Inflammatory macrophage treated with lipopolysaccharide for 4 hours (primary cell): Measurements from ENCODE around the gene DGCR2.
A peak's percentile ranks its signal among the peaks of the same experiment; 100 is the strongest.

Source experiments
- DNase-seq: peaks from one replicate; pipeline ENCODE4 v3.0.0-alpha.2; 2020

The DGCR2 gene

DNA sequence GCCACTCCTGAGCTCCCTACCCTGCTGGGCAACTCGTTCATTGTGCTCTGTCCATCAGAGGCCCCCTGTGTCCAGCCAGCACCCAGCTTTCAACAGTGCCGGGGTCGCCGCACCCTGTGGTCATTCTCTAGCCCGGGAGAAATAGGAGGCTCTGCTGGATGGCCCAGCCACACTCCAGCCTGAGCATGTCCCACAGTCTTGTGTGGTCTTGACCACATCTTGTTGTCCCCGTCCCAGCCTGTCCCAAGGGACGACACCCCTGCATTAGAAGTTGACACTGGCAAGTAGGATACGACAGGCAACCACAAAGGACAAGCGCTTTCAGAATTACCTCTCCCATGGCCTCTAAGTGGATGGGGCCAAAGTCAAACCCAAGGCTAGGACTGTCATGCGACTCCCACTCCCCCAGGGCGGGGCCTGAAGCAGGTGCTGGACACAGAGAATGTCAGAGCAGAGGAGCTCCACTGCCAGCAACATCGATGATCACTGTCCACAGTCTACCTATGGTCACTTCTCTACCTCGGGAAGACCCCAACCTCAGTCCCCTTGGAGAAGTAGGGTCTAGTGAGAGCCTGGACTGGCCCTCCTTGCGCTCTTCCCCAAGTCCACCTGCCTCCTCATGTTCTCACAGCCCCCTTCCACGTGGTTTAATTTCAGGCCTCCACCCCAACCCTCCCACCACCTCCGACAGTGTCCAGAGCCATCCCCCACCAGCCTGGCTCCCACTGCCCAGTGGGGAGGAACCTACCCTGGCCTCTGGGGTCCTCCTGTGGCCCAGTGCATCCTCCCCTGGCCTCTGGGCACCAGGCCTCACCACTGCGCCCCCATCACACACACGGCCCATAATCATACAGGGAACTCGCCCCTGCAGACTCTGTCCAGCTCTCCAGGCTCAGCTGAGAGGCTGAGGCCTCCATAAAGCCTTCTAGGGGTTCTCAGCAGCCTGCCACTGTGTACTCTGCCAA is 4.4 kb upstream of the DGCR2 start:
- DNase-seq, result no peak

DNA sequence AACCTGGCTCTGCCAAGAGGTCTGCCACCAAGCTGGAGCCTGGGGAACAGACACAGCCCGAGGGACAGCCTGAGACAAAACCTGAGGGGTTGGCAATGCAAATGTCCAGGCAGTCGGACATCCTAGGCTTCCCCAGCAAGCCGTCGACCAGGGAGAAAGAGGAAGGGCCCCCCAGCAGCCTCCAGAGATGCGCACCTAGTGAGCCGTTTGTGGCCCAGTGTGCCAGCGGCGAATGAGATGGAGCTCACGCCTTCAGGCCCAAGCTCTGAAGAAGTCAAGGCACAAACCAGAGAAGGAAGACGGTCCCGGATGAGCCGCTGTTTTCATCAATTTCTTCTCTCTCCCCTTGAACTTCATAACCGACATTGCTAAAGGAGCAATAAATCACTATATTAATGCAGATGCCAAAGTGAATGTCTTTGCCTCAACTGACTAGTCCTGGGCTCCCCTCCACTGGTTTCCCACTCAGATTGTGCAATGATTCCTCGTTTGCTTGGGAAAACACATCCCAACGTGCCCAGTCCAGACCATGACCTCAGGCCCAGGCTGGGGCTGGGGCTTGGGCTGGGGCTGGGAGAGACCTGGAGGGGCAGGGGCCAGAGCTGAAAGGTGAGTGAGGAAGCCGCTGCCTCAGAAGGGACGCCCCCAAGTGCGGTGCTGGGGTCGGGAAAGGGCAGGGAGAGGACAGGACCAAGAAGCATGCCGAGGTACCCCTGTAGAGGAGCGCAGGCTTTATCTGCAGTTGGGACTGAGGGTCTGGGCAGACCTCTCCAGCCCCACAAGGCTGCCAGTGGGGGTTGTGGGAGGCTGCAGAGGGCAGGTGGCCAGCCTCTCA is 3.5 kb upstream of the DGCR2 start:
- no peak for DNase-seq

GRCh38 chr22:19125011-19125410 is 2.8 kb upstream of the DGCR2 start:
- DNase-seq, result no peak

GRCh38 chr22:19124377-19124776 is 2.2 kb upstream of the DGCR2 start:
- no peak for DNase-seq

DNA sequence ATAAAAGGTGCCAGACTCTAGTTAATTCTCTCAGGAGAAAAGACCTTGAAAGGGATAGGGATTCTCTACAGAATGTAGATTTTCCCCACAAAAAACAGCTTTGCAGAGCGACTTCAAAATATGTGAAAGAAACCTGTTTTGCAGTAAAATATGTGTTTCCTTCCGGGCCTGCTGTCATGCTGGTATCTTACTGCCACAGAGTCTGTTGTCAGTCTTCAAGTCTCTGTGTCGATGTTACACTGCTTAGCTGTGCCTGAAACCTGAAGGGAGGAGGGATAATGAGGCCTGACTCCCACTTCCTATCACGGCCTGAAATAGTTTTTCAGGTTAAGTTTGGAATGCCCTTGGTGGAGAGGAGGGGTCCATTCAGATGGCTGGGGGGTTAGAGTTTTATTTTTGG is 1.7 kb upstream of the DGCR2 start:
- DNase-seq, result no peak

DNA sequence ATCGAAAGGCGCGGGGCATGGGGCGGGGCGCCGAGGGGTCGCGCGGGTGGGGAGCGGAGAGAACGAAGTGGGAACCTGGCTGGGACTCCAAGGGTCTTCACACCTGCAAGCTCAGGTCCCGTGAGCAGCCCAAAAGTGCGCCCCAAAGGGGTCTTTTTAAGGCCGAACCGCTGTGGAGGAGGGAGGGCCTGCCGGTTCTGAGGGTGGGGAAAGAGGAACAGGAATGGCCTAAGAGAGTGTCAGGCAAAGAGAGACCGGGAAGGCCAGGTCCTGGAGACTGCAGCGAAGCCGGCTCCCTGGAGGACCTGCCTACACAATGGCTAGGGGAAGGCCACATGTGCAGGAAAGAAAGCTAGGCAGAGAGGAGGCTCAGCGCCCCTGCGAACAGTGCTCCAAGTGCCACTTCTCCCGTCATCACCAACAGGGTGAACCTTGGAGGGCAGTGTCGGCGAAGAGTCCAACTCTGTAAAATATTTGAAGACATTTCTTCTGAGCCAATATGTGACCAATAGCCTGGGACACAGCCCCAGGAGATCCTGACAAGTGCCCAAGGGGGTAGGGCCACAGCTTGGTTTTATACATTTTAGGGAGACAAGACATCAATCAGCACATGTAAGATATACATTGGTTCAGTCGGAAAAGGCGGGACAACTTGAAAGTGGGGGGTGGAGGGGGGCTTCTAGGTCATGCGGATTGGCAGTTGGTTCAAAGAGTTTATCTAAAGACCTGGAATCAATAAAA is 710 bp upstream of the DGCR2 start:
- DNase-seq, result peak; percentile 35

- DNase-seq, result peak; percentile 59
Measured at GRCh38 chr22:19121631-19122142, 525 bp downstream of the DGCR2 start.

- no peak for DNase-seq
Measured at GRCh38 chr22:19120829-19121630, 1.2 kb downstream of the DGCR2 start.

DNA sequence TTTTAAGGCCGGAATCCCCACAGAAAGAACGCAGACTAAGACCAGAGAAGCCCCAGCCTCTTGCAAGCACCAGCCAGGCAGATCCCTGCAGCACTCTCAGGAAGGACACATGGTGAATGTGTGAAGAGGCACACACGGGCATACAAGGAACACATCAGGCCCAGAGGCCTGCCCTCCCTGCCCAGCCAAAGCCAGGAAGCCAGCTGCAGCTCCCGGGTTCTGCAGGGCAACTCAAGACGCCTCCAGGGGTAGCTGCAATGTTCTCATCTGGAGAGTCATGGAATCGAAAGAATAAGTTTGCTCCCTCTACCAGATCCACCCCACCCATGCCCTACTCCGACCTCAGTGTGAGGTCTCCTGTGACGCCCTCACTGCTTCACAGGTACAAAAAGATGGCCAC is 2.3 kb downstream of the DGCR2 start:
- no peak for DNase-seq

GRCh38 chr22:19118329-19118880 is 3.8 kb downstream of the DGCR2 start:
- no peak for DNase-seq

- no peak for DNase-seq
Measured at GRCh38 chr22:19117111-19117512, 5.1 kb downstream of the DGCR2 start.

DNA sequence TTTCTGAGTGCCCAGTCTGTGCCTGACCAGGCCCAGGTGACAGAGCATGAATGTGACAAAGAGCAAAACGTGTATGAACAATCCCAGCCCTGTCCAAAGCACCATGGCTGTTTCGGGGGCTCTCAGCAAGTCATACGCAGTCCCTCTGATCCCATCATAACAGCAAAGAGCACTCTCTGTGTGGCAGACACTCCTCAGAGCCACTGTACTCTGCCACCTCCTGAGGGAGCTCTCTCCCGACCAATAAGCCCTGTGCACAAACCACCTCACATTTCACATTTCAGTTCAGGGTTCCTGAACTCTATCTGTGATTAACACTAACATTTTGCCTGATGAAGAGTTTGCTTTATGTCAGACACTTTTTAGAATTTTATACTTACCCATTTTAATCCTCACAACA is 6.6 kb downstream of the DGCR2 start:
- DNase-seq, result no peak

DNA sequence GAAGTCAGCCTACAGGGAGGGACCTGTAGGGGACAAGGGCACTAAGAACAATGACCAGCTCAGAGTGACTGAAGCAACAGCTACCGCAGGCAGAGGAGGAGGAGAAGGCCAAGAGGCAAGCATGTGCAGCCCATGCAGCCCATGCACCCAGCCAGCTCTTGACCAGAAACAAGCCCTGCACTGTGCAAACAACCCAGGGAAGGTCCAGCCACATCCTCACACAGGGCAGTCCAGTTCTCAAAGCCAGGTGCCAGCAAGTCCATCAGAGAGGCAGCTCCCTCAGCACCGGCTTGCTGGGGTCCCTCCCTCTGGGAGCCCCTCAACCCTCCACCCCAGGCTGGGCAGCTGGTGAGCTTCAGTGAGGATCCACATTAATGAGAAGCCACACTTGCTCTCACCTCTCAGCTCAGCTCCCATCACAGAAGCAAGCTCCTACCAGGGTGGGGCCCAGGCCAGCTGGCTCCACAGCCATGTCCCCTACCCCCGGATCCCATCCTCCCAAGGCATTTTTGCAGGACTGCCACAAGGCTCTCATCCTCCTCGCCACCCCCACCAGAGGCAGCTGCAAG is 7.1 kb downstream of the DGCR2 start:
- DNase-seq, result no peak

DNA sequence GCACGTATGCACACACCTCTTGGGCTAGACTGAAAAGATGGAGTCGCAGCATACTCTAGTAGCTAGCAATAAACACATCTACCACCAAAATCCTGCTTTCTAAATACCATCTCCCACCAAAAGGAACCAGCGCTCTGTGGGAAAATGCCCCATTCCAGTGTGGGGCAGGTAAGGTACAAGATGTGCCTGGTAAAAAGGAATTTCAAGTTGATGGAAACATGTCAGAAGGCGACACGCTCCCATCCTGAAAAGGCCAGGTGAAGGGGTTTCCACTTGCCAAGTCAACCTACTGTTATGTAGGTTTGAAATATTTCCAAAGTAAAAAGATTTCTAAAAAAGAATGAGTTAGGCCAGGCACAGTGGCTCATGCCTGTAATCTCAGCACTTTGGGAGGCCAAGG is 8.8 kb downstream of the DGCR2 start:
- DNase-seq, result no peak

DNA sequence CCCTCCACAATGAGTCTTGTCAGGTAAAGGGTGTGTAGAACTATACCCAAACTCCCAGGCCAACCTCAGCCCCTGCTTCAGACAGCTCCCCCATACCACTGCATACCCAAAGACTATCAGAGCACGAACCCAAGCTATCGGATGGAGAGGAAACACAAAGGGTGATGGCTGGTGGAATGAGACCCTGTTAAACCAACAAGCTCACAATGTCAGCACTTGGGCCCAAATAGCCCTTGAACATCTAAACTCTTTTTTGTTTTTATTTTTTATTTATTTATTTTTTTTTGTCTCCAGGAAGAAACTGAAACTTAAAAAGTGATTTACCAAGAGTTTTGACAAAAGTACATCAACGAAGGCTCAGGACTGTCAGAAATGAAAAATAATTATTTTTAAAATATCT is 10.6 kb downstream of the DGCR2 start:
- no peak for DNase-seq

- no peak for DNase-seq
Measured at GRCh38 chr22:19111140-19111539, 11.1 kb downstream of the DGCR2 start.

GRCh38 chr22:19110646-19111045 is 11.6 kb downstream of the DGCR2 start:
- peak; percentile 64 for DNase-seq

- DNase-seq, result no peak
Measured at GRCh38 chr22:19110064-19110458, 12.2 kb downstream of the DGCR2 start.

GRCh38 chr22:19109198-19110063 is 12.8 kb downstream of the DGCR2 start:
- DNase-seq, result peak; percentile 95

- peak; percentile 37 for DNase-seq
Measured at GRCh38 chr22:19108807-19109197, 13.4 kb downstream of the DGCR2 start.

DNA sequence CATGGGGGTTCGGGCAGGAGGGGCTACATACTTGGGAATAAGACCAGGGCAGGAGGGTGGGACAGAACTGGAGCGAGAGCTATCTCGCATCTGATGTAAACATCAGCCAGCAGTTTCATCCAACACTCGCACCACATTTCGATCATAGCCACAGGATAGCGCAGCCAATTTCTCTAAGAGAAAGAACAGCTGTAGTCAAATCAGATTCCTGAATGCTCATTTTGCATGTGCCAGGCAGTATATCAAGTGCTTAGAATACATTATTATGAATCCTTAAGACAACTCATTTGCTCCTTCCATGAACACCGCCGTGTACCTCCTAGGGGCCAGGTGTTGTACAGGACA is 14.5 kb downstream of the DGCR2 start:
- DNase-seq, result no peak
